HG03175 (cell line): ENCODE data around the gene AKAP6.

ENCODE experiments used
- ATAC-seq: cut with Tn5 transposase; IDR thresholded peaks from one replicate; pipeline ENCODE4 v1.9.1; 2021; ENCODE audit warnings: mild to moderate bottlenecking, moderate library complexity; ENCODE audit not compliant: unreplicated experiment

AKAP6 gene

GRCh38 chr14:32847867-32848266 lies 518.8 kb downstream of the AKAP6 start:
- ATAC-seq: no peak

- no peak for ATAC-seq
Observed at GRCh38 chr14:32865827-32866376, 536.8 kb downstream of the AKAP6 start.

GRCh38 chr14:32883188-32883587 lies 554.1 kb downstream of the AKAP6 start:
- ATAC-seq: no peak
